Measurements from ENCODE around the gene ZFYVE28.

The ZFYVE28 gene

GRCh38 chr4:2450394-2451035, 32.1 kb upstream of the ZFYVE28 start:
- no peak for DNase-seq (ENCODE audit: low read depth)
- no peak overlapping the region for H3K4me3 ChIP-seq (replicated peaks; ENCODE audit: low read depth, low read length)
- no peak for TF ChIP-seq CTCF (IDR thresholded peaks at IDR 0.05; ENCODE audit: low read length, missing control alignments)

GRCh38 chr4:2449511-2450392, 31.3 kb upstream of the ZFYVE28 start:
- TF ChIP-seq CTCF (IDR thresholded peaks at IDR 0.05; ENCODE audit: low read length, missing control alignments), result no peak
- DNase-seq (ENCODE audit: low read depth), result no peak
- no peak overlapping the region for H3K4me3 ChIP-seq (replicated peaks; ENCODE audit: low read depth, low read length)

GRCh38 chr4:2449051-2449450, 30.6 kb upstream of the ZFYVE28 start:
- no peak overlapping the region for H3K4me3 ChIP-seq (replicated peaks; ENCODE audit: low read depth, low read length)
- no peak for DNase-seq (ENCODE audit: low read depth)
- no peak for TF ChIP-seq CTCF (IDR thresholded peaks at IDR 0.05; ENCODE audit: low read length, missing control alignments)

- no peak overlapping the region for H3K4me3 ChIP-seq (replicated peaks; ENCODE audit: low read depth, low read length)
- DNase-seq (ENCODE audit: low read depth), result no peak
- no peak for TF ChIP-seq CTCF (IDR thresholded peaks at IDR 0.05; ENCODE audit: low read length, missing control alignments)
These were observed 30.1 kb upstream of the ZFYVE28 start for GRCh38 chr4:2448589-2448988.

- DNase-seq (ENCODE audit: low read depth), result no peak
- TF ChIP-seq CTCF (IDR thresholded peaks at IDR 0.05; ENCODE audit: low read length, missing control alignments), result no peak
- no peak overlapping the region for H3K4me3 ChIP-seq (replicated peaks; ENCODE audit: low read depth, low read length)
These were observed 28.5 kb upstream of the ZFYVE28 start for GRCh38 chr4:2446656-2447564.

GRCh38 chr4:2445571-2445970, 27.1 kb upstream of the ZFYVE28 start:
- H3K4me3 ChIP-seq (replicated peaks; ENCODE audit: low read depth, low read length), result no peak overlapping the region
- no peak for DNase-seq (ENCODE audit: low read depth)
- TF ChIP-seq CTCF (IDR thresholded peaks at IDR 0.05; ENCODE audit: low read length, missing control alignments), result no peak
